HCT116 (cell line): Measurements from ENCODE around the gene ACOXL. TPM values are rescaled to one million over a fixed set of nuclear protein-coding genes. Genes with fewer than 3 reads are reported as not detected.

ENCODE experiments used
- ATAC-seq: fragments of 200-7000 bp; cut with Tn5 transposase; 2 replicates; pipeline ENCODE4 v1.9.1; 2020; ENCODE audit warnings: mild to moderate bottlenecking, moderate library complexity
- BruUV-seq: library from RNA; stranded (reverse); fragments of 400-500 nt; replicated peaks from 2 replicates; lab custom pipeline; 2021; lab: Mats Ljungman, UMichigan
- CTCF ChIA-PET: fragments of 300-600 bp; sonication (Branson Sonifier 250); formaldehyde crosslinking; loops from one replicate; lab custom pipeline; 2021; ENCODE audit warnings: antibody characterized with exemption; lab: Charles Lee
- POLR2A ChIA-PET: fragments of 300-600, 350-600 bp; sonication (Branson Sonifier 250); formaldehyde crosslinking; loops from one replicate; lab custom pipeline; 2021; ENCODE audit warnings: antibody characterized with exemption; lab: Charles Lee
- RAD21 ChIA-PET, 2 experiments: fragments of 300-600 bp; sonication (Branson Sonifier 250); formaldehyde crosslinking; loops; one replicate each; lab custom pipeline; 2023; ENCODE audit warnings: low total read pairs in 2 of 2; ENCODE audit not compliant: uncharacterized antibody in 2 of 2, unreplicated experiment in 2 of 2, low non-redundant PET in 1 of 2; lab: Charles Lee
- DNase-seq: peaks from one replicate; pipeline ENCODE4 v3.0.0-alpha.2; 2010; ENCODE audit warnings: low read depth, low spot score
- H2AFZ ChIP-seq: fragments of 200-600 bp; shearing (Covaris generic), sonication (generic); 2 replicates; pipeline ENCODE4 v1.6.1; 2017; ENCODE audit warnings: low read depth, mixed run types, mixed read lengths, antibody characterized with exemption, low read length; ENCODE audit not compliant: poor library complexity, severe bottlenecking
- H3K27ac ChIP-seq: 2 replicates; pipeline ENCODE4 v1.5.1; 2012; ENCODE audit warnings: low read depth, low read length
- H3K27me3 ChIP-seq: fragments of 200-600 bp; sonication (generic); 2 replicates; pipeline ENCODE4 v1.6.1; 2016; ENCODE audit warnings: mixed run types, low read length, mixed read lengths; ENCODE audit not compliant: insufficient read depth
- H3K36me3 ChIP-seq, 2 experiments: fragments of 200-500 bp in 1 of 2; fragments of 200-600 bp in 1 of 2; sonication (Bioruptor generic) in 1 of 2; sonication (generic) in 1 of 2; 2 replicates each; pipeline versions ENCODE4 v1.5.1 to v1.6.1; 2014 to 2016; ENCODE audit warnings: low read length in 2 of 2, inconsistent platforms in 1 of 2, mixed read lengths in 1 of 2, mixed run types in 1 of 2; ENCODE audit not compliant: insufficient read depth in 2 of 2, control insufficient read depth in 1 of 2
- H3K4me1 ChIP-seq, 2 experiments: fragments of 200-600 bp in 1 of 2; sonication (generic) in 1 of 2; 2 replicates each; pipeline versions ENCODE4 v1.5.1 to v1.6.1; 2012 to 2017; ENCODE audit warnings: low read length in 2 of 2, inconsistent platforms in 1 of 2, mild to moderate bottlenecking in 1 of 2, mixed read lengths in 1 of 2, mixed run types in 1 of 2, moderate library complexity in 1 of 2; ENCODE audit not compliant: insufficient read depth in 2 of 2, control insufficient read depth in 1 of 2
- H3K4me2 ChIP-seq: fragments of 200-600 bp; sonication (generic); 2 replicates; pipeline ENCODE4 v1.6.1; 2017; ENCODE audit warnings: mixed run types, low read length, mixed read lengths
- H3K4me3 ChIP-seq, 2 experiments: fragments of 200-600 bp in 1 of 2; sonication (generic) in 1 of 2; replicated peaks in 1 of 2; 2 replicates each; pipeline ENCODE4 v1.5.1; 2011 to 2016; ENCODE audit warnings: low read length in 2 of 2, control low read depth in 1 of 2, low read depth in 1 of 2, mild to moderate bottlenecking in 1 of 2, mixed read lengths in 1 of 2, mixed run types in 1 of 2
- H3K79me2 ChIP-seq: fragments of 200-600 bp; sonication (generic); 2 replicates; pipeline ENCODE4 v1.6.1; 2017; ENCODE audit warnings: mild to moderate bottlenecking, mixed run types, low read length, moderate library complexity, mixed read lengths; ENCODE audit not compliant: insufficient read depth
- H3K9ac ChIP-seq: fragments of 200-600 bp; sonication (generic); 2 replicates; pipeline ENCODE4 v1.6.1; 2016; ENCODE audit warnings: low read length, mixed read lengths
- H3K9me2 ChIP-seq: fragments of 200-600 bp; sonication (generic), shearing (Covaris generic); 2 replicates; pipeline ENCODE4 v1.6.1; 2017; ENCODE audit warnings: mixed run types, mild to moderate bottlenecking, moderate library complexity; ENCODE audit not compliant: insufficient read depth
- H3K9me3 ChIP-seq, 2 experiments: fragments of 200-500 bp in 1 of 2; fragments of 200-600 bp in 1 of 2; sonication (Bioruptor generic) in 1 of 2; sonication (generic) in 1 of 2; 2 replicates each; pipeline ENCODE4 v1.6.1; 2014 to 2017; ENCODE audit warnings: low read length in 2 of 2, mixed read lengths in 2 of 2, inconsistent platforms in 1 of 2, low read depth in 1 of 2, mild to moderate bottlenecking in 1 of 2, mixed run types in 1 of 2, moderate library complexity in 1 of 2; ENCODE audit not compliant: control insufficient read depth in 1 of 2, insufficient read depth in 1 of 2
- H4K20me1 ChIP-seq: fragments of 200-600 bp; sonication (generic), shearing (Covaris generic); 2 replicates; pipeline ENCODE4 v1.6.1; 2017; ENCODE audit warnings: mixed run types, mild to moderate bottlenecking, moderate library complexity; ENCODE audit not compliant: insufficient read depth
- ATF3 ChIP-seq: IDR thresholded peaks from 2 replicates; pipeline ENCODE4 v1.6.1; 2012
- CBX3 ChIP-seq: IDR thresholded peaks from 2 replicates; pipeline ENCODE4 v1.6.1; 2012; ENCODE audit warnings: low read depth
- CEBPB ChIP-seq: IDR thresholded peaks from 2 replicates; pipeline ENCODE4 v1.6.1; 2012; ENCODE audit warnings: low read depth
- EGR1 ChIP-seq: IDR thresholded peaks from 2 replicates; pipeline ENCODE4 v1.6.1; 2012; ENCODE audit warnings: low read depth
- ELF1 ChIP-seq: IDR thresholded peaks from 2 replicates; pipeline ENCODE4 v1.6.1; 2012; ENCODE audit warnings: low read depth, borderline replicate concordance
- EZH2phosphoT487 ChIP-seq: fragments of 200-600 bp; IDR thresholded peaks from 2 replicates; pipeline ENCODE4 v1.6.1; 2018; ENCODE audit warnings: antibody characterized with exemption, borderline replicate concordance
- FOSL1 ChIP-seq: IDR thresholded peaks from 2 replicates; pipeline ENCODE4 v1.6.1; 2012; ENCODE audit warnings: low read depth
- JUND ChIP-seq: IDR thresholded peaks from 2 replicates; pipeline ENCODE4 v1.6.1; 2012
- POLR2A ChIP-seq: IDR thresholded peaks from 2 replicates; pipeline ENCODE4 v1.7.0; 2011; ENCODE audit warnings: borderline replicate concordance; ENCODE audit not compliant: insufficient read depth, insufficient read length; ENCODE audit errors: extremely low read depth
- RAD21 ChIP-seq: IDR thresholded peaks from 2 replicates; pipeline ENCODE4 v1.6.1; 2012; ENCODE audit warnings: low read depth, mild to moderate bottlenecking
- REST ChIP-seq: IDR thresholded peaks from 2 replicates; pipeline ENCODE4 v1.6.1; 2012; ENCODE audit warnings: low read depth
- SIN3A ChIP-seq: IDR thresholded peaks from 2 replicates; pipeline ENCODE4 v1.6.1; 2012; ENCODE audit warnings: low read depth
- SP1 ChIP-seq: IDR thresholded peaks from 2 replicates; pipeline ENCODE4 v1.6.1; 2012; ENCODE audit warnings: low read depth
- SRF ChIP-seq: IDR thresholded peaks from 2 replicates; pipeline ENCODE4 v1.6.1; 2012; ENCODE audit warnings: low read depth
- TCF7L2 ChIP-seq: IDR thresholded peaks from 2 replicates; pipeline ENCODE4 v1.7.0; 2011; ENCODE audit warnings: borderline replicate concordance, inconsistent platforms; ENCODE audit not compliant: insufficient read depth, insufficient read length; ENCODE audit errors: extremely low read depth
- YY1 ChIP-seq: IDR thresholded peaks from 2 replicates; pipeline ENCODE4 v1.6.1; 2011; ENCODE audit warnings: low read length, low read depth, moderate library complexity, mild to moderate bottlenecking; ENCODE audit not compliant: insufficient replicate concordance; ENCODE audit errors: extremely low read depth
- ZBTB33 ChIP-seq: IDR thresholded peaks from 2 replicates; pipeline ENCODE4 v1.6.1; 2011; ENCODE audit warnings: mild to moderate bottlenecking, low read length, moderate library complexity; ENCODE audit not compliant: insufficient replicate concordance; ENCODE audit errors: extremely low read depth
- ZFX ChIP-seq: fragments of 450-650 bp; IDR thresholded peaks from 2 replicates; pipeline ENCODE4 v1.6.1; 2017
- ZNF274 ChIP-seq: fragments of 200-500 bp; sonication (Bioruptor generic); IDR thresholded peaks from 2 replicates; pipeline ENCODE4 v1.6.1; 2014; ENCODE audit warnings: mild to moderate bottlenecking, low read depth, low read length, inconsistent platforms
- intact Hi-C: fragments of 100-400 bp; cut with micrococcal nuclease; formaldehyde crosslinking; loops from 2 replicates; pipeline ENCODE4 v1.10.0; 2022
- total RNA-seq: library from RNA; stranded (reverse); gene quantifications from one replicate; pipeline ENCODE4 v1.2.1, GENCODE V29; 2021; ENCODE audit not compliant: unreplicated experiment

Gene ACOXL
- total RNA-seq, 1 experiment from 2014 or later, result 5.5 TPM

GRCh38 chr2:110793034-110793433, 60.7 kb downstream of the ACOXL start:
- no peak for TF ChIP-seq REST
- no peak for TF ChIP-seq ATF3
- no peak for TF ChIP-seq FOSL1
- no peak for TF ChIP-seq ZNF274
- no peak for TF ChIP-seq EZH2phosphoT487
- no peak for TF ChIP-seq JUND
- no peak for TF ChIP-seq EGR1
- TF ChIP-seq SP1, result no peak
- no peak for TF ChIP-seq CBX3
- TF ChIP-seq CEBPB, result no peak
- TF ChIP-seq TCF7L2, result no peak
- TF ChIP-seq RAD21, result no peak
- no peak for TF ChIP-seq ZFX
- no peak for TF ChIP-seq SIN3A
- TF ChIP-seq SRF, result no peak
- TF ChIP-seq YY1, result no peak
- no peak for TF ChIP-seq ZBTB33
- TF ChIP-seq ELF1, result no peak
- no peak for TF ChIP-seq POLR2A
- TF ChIP-seq, all 23 proteins: peak for 0
- ChIA-PET CTCF (no interaction called here), RAD21 (no interaction called here), POLR2A (no interaction called here)
- ATAC-seq, result no peak
- no peaks in the 10 kb centered on the region for H3K9me2 ChIP-seq
- no peak for DNase-seq
- no peaks in the 10 kb centered on the region for H3K4me1 ChIP-seq
- no peaks in the 10 kb centered on the region for H3K36me3 ChIP-seq
- no peak overlapping the region for H3K4me2 ChIP-seq
- H3K79me2 ChIP-seq, result no peaks in the 10 kb centered on the region
- H4K20me1 ChIP-seq, result no peaks in the 10 kb centered on the region
- H3K27ac ChIP-seq, result no peak overlapping the region
- H3K4me3 ChIP-seq, result no peak overlapping the region
- no peaks in the 10 kb centered on the region for H3K27me3 ChIP-seq
- H3K9me3 ChIP-seq, result no peaks in the 10 kb centered on the region
- H3K9ac ChIP-seq, result no peak overlapping the region
- intact Hi-C loops, result no loop called here
- BruUV-seq, result no TSS peak
- no peak overlapping the region for H2AFZ ChIP-seq
